Epidermal melanocyte (primary cell): ENCODE measurements around the gene SNTG2.

Experiments used
- DNase-seq: peaks from one replicate; pipeline ENCODE4 v3.0.0; 2011; ENCODE audit warnings: low spot score; ENCODE audit not compliant: insufficient read length

SNTG2 gene

DNA sequence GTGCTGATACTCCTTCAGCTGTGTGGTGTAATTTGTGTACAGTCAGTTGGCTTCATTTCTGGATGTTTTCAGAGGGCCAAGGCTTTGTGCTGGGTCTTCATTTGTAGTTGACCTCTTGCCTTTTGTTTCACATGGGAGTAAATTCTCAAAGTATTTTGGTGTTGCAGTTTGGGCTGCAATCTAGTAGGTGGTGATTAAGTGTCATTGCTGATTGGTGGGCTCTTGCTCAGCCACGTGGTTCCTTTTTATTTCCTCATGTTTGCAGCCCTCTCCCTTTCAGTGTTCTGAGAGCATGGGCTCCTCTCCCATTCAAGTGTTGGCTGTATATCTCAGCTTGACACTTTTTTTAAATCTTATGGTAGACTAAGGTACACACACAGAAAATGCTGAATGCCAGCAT is 96.8 kb downstream of the SNTG2 start:
- DNase-seq = no peak

DNA sequence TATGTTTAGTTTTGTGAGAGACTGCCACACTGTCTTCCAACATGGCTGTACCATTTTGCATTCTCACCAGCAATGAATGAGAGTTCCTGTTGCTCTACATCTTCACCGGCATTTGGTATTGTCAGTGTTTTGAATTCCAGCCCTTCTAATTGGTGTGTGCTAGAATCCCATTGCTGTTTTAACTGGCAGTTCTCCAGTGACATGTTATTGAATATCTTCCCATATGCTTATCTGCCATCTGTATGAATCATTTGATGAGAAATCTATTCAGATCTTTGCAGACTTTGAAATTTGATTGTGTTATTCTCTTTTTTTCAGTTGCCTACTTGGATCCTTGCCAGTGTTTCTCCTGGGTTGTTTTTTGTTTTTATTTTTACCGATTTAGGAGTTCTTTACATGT is 99.0 kb downstream of the SNTG2 start:
- no peak for DNase-seq

DNA sequence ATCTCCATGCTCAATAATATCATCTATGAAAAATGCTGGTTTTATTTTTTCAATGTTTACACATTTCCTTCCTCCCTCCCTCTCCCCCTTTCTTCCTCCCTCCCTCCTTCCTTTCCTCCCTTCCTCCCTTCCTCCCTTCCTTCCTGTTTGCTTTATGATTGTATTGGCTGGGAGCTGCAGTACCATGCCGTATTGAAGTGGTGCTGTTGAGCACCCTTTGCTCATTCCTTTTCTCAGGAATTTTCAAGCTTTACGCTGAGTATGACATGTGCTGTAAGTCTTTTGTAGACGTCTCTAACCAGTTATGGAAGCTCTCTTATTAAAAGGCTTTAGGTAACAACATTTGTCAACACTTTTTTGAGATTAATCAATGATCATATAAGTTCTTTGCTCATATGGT is 100.4 kb downstream of the SNTG2 start:
- no peak for DNase-seq

DNA sequence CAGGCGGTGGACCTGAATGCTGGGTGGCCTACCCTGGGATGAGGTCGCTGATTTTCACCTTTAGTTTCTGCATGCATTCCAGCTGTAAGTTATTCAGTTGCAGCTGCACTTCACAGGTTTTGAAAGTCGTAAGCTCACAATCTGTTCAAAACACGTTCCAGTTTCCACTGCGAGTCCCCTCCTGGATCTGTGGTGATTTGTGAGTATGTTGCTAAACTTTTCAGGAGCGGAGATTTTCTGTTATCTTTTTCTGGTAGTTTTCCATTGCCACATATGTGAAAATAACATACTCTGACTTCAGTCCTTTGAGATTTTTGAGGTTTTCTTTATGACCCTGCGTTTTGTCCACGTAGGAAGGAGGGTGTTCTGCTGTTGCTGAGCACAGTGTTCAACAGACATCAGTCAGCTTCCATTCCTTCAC is 102.1 kb downstream of the SNTG2 start:
- no peak for DNase-seq

DNA sequence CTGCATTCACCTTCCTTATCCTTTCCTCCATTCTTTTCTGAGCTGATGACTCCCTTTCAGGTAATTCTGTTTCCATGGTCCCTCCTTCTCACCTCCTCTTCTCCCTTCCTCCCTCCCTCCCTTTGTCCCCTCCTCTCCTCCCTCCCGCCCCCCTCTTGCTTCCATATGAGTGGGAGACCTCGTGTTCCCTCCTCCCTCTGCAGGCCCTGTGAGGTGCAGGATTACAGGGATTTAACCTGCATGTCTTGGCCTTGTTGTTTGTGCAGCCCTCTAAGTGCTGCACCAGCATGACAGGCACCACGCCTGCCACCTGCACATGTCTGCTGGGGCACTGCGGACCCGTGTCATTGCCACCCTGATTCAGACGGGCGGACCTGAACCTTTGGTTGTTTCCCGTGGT is 103.1 kb downstream of the SNTG2 start:
- DNase-seq = no peak

DNA sequence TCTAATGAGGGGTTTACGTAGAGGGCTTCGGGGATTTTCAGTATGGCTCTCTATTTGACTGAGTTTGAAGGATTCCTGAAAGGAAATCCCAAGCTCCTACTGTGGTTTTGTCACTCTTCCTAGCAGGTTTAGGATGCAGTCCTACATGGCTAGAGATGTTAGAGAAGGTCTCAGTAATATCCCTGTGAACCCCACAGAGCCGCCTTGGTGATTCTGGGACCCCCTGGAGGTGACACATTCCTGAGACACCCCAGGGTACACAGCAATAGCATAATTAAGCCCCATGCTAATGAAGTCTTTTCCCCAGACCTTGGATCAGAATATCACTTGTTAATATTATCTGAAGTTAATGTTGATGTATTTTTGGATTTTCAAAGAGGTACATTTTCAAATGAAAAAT is 103.8 kb downstream of the SNTG2 start:
- DNase-seq = no peak

DNA sequence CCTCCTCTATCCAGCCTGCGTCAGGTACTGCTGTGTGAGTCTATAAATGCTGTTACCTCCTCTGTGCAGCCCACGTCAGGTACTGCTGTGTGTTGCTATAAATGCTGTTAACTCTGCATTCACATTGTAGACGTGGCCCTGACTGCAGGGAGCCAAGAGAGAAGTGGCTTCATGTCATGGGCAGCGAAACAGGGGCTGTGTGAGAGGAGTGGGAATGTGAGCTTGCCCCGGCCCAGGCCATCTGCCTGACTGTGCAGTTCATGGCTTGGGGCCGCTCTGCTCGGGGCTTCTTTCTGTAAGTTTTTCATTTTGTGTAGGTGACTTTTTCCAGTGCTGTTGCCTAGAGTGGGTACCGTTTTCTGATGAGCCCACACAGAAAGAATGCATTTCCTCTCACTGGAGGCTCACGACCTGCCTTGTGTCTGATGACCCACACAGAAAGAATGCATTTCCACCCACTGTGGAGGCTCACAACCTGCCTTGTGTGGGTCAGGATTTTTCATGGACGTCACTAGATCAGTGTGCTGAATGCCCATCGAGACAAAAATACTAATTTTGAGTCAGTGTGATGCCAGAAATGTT is 104.5 kb downstream of the SNTG2 start:
- DNase-seq = peak; percentile 20

DNA sequence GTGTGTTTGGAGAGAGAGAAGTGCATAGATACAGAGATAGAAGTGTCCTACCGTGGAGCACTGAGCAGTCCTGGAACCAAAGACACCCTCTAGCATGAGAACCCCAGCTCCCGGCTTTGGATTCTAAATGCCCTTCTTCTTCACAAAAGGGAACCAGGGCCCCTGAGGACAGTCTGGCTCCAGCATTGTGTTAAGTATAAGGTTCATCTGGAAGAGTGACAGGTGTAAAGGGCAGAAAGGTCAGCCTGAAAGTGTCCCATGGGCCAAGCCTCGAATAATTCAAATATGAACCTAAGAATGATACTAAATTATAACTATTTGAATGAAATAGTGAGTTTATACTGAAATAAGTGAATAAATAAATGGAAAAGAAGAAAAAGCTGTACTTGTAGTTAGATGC is 109.7 kb downstream of the SNTG2 start:
- no peak for DNase-seq

DNA sequence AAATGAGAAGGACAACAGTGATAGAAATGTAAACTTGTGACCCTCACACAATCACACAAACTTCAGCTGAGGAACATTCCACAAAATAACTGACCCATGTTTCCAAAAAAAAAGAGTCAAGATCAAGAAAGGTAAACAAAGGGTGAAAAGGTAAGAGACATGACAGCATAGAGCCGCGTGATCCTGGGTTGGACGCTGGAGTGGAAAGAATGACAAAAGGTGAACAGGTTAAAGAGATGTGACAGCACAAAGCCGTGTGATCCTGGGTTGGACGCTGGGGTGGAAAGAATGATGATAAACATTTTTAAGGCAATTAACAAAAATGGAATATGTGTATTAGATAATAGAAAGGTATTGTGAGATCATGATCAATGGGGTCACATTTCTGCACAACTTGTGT is 110.3 kb downstream of the SNTG2 start:
- DNase-seq = no peak

DNA sequence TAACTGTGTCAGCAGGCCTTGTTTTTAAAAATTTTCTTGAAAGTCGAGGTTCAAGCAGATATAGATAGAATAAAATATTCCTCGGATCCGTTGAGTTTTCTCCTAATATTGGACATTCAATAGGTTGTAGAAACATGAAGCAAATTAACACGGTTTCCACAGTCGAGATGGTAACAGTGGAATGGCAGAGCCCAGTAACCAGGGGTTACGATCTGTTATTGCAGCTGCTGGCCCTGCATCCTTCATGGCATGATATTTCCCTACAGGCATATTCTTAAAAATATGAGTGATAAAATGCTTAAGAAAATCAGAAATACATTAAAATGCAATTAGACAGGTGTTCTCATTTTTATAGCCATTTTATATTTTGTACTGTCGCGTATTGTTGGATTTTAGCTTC is 117.6 kb downstream of the SNTG2 start:
- DNase-seq = no peak

DNA sequence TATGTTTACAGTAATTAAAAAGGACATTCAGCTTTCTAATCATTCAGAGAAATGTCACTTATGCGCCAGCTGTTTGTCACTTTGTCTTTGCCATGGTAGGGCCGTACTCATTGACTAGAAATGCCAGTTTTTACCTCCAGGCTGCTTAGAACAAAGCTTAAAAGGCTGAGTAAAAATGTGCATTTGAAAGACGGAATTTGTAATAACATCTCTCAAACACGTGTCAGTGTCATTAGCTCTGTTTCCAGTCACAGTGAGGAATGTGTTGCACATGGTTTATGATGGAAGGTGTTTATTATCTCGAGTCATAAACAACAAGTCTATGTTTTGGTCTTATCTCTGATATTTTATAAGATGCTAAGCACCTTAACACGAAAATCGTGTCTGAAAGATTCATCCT is 118.2 kb downstream of the SNTG2 start:
- DNase-seq = no peak

DNA sequence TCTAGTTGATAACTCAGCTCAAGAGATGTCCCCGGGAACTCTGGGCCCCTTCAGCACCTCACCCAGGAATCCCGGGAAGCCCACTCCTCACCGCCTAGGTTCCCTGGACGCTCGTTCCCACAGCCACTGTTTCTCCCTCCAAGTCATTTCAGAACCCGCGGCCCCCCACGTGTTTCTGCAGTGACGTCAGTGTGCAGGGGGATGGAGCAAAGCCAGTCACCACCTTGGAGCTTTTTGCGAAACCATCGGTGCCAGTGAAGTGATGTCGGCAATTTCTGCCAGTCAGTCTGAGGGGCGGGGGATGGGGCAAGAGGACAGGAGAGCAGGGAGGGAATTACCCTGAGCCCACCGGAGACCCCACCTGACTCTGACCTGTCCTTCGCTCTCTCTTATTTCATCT is 119.2 kb downstream of the SNTG2 start:
- DNase-seq = no peak

DNA sequence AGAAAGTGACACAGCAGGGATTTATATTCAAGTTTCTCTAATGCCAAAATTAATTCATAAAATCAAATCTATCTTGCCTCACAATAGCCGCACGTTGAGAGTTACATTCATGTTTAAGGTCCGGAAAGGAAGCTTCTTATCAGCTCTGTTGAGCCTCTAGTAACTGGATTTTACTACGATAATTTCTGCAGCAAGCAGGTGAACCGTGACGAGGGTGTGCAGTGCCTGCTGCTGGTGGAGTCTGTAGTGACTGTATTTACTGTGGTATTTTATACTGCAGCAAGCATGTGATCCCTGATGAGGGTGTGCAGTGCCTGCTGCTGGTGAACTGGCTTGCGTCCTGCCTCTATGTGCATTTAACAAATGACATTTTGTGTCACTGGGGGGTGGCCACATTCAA is 120.0 kb downstream of the SNTG2 start:
- no peak for DNase-seq

DNA sequence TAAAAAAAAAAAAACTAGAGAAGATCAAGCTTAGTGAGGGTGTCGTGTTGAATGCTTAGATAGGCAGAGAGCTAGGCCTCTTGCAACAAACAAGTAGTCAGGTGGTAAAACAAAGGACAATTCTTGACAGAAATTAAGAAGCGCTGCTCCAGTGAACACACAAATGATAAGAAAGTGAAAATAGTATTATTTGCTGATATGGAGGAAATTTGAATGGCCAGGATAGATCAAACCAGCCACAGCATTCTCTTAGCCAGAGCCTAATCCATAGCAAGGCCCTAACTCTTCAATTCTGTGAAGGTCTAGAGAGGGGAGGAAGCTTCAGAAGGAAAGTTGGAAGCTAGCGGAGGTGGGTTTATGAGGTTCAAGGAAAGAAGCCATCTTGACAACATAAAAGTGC is 121.0 kb downstream of the SNTG2 start:
- no peak for DNase-seq

DNA sequence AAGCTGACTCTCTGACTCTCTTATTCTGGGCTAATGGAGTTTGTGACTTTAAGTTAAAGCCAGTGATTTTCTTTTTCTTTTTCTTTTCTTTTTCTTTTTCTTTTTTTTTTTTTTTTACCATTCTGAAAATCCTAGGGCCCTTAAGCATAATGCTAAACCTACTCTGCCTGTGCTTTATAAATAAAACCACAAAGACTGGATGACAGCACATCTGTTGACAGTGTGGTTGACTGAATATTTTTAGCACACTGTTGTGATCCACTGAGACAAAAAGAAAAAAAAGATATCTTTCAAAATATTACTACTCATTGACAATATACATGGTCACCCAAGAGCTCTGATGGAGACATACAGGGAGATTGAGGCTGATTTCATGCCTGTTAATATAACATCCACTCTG is 121.6 kb downstream of the SNTG2 start:
- no peak for DNase-seq

DNA sequence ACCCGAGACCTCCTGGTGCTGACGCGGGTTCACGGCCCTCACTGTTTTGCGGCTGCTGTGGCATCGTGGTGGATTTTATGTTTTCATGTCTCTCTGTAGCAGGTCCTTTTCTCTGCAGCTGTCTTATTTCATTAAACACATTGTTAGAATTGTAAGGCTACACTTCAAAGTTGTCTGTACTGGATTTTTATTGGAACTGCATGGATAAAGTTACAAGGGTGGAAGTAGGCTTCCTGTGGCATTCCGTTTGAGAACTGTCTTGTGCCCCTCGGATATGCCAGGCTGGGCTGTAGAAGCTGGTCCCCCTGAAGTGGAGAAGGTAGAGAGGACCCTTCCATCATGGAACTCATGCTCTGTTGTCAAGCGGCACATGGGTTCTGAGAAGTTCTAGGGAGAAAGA is 127.3 kb downstream of the SNTG2 start:
- no peak for DNase-seq

DNA sequence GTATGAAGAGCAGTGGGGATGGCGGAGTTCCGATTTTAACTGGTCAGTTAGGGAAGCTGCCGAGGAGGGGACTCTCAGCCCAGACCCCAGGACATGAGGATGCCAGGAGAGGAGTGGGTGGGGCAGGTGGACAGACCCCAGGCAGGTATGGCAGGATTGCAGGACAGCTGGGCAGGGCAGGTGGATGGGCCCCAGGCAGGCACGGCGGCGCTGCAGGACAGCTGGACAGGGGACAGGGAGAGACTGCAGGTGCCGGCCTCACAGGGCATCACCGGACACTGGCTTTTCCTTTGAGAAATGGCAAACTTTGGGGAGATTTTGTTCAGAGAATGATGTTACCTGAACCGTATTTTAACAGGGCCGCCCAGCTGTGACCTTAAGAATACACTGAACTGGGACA is 127.7 kb downstream of the SNTG2 start:
- no peak for DNase-seq

DNA sequence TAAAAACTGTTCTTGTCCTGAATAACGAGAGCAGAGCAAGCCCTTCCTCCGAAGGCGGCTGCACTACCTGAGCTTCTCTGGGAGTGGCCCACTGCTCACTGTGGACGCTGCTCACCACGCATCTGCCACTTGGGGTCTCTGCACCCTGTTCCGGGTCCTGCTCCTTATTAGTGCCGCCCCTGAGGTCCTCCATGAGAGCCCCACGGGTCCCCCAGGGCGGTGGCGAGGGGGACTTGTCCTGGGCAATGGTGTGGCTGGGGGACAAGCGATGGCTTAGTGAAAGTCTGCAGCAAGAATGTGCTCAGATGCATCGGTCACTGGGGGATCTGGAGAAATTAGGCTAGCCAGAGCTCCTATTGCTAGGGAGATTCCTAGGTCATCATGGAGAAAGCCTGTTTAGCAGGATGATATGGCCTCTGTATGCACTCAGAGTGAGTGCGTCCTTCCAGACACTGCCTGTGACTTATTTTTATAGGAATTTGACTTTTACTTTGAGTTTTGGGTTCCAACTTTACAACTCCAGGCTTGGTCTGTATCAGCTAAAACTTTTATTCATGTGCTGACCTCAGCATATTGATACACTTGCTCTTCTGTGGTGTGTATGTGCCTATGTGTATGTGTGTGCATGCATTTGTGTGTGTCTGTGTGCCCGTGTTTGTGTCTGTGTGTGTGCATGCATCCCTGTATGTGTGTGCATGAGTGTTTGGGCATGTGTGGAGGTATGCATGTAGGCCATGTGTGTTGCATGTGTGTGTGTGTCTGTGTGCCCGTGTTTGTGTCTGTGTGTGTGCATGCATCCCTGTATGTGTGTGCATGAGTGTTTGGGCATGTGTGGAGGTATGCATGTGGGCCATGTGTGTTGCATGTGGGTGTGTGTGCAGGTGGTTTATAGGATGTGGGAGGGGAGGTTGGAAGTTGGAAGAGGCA is 129.5 kb downstream of the SNTG2 start:
- no peak for DNase-seq

DNA sequence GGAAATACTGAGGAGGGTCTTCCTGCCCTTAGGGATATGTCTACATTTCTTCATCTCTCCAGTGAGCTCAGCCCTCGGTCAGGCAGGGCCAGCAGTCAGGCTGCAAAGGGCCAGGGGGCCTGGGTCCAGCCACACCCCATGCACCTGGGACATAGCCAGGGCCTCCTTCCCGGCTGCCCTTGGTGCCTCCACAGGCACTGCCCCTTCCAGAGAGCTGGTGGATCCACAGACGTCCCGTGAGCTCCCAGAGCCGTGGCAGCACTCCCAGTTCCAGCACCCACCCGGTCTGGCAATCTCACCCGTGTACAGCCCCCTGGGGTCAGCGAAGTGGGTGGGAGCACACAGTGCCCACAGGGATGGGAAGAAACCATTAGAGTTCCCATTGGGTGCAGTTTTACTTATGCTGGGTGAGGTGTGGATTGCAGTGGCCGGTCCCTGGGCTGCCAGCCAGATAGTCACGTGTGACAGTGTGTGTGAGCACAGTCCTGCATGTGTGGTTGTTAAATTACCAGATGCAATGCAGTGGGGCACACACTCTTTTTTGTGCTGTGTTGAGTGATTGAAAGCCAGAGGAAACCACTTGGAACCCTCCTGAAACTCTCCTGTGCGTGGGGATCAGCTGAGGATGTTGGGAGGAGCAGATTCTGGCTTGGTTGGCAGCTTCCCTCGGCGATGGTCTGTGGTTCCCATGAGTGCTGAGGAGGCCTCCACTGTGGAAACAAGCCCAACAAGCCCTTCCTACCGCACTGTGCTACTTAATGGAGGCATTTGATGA is 131.0 kb downstream of the SNTG2 start:
- DNase-seq = no peak

DNA sequence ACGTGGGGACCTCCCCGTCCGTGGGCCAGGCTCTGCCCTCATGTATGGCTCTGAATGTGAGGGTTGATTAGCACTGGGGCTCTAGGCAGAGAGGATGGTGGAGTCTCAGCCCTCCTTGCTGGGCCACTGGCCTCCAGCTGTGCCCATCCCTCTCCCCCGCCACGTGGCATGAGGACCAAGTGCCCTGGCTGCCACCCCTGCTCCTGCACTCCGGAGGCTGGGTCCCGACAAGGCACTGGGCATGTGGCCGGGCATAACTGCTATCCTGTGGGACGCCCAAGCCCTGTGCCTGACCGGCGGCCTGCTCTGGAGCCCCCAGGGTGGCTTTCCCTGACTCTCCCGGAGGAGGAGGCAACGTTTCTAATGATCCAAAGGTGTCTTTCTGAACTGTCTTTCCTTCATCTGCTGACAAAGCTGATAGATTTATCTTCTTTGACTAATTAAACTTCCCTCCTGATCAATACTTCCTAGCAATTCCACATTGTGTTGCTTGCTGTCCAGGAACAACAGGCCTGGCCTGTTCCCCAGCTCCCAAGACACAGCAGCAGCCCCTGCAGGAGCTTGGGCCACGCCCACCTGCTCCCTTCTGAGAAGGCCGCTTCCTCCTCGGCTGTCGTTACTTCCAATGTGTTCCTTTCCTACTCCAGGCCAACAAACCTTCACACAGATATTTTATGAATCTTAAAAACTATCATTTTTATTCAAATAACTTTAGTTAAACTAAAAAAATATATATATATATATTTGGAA is 132.0 kb downstream of the SNTG2 start:
- no peak for DNase-seq

DNA sequence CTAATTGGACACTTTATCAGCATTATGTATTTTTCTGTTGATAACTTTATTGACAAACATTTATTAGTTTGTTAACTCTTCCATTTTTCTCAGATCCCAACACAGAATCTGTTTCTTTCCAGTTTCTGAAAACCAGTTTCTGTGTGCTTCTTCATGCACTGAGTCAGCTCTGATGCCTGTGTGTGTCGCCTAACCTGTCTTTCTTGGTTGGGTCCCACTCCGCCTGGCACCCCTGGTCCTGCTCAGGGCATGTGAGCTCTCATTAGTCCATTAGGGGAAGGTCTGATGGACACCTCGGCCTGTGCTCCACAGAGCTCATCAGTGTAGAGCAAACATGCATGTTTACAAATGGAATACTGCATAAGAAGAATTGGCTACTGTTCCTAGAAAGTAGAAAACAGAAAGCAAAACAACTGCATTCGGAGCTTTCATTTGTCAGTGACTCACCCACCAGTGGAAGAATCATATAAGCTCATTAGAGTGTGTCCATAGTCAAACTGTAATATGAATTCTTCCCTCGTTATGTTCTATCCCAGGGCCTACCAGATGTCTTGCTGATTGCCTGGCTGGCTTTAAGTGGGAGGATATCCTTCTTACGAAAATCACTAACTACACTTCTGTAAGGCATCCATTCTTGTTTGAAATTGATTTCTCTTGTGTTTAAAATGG is 137.7 kb downstream of the SNTG2 start:
- DNase-seq = no peak
